ENCODE measurements around the gene PPP1R9A. TPM values are rescaled to one million over a fixed set of nuclear protein-coding genes. Genes with fewer than 3 reads are reported as not detected.

The PPP1R9A gene
- total RNA-seq, 1 donor from 2014 or later: 1.3 TPM

DNA sequence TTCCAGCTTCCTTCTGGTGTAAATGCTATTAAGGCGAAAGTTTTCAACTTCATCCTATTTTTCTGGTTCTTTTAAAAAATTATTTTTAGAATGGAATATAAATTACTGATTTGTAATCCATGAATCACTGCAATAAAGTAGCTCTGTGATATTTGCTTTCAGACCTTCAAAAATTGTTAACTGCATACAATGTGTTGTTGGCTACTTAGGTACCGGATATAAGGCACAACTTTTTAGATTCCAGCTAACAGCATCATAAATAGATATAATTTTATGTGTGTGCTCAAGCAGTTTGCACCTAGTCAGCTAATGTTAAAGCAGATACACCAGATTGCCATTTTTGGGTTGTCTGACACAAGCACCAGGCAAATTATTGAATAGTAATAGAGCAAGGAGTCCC is 358.2 kb downstream of the PPP1R9A start:
- POLR2A ChIA-PET: no interaction called here
- no peak for ATAC-seq (ENCODE audit: low read depth)
- H3K36me3 Mint-ChIP-seq (ENCODE audit: low read depth): no peaks in the 10 kb centered on the region

DNA sequence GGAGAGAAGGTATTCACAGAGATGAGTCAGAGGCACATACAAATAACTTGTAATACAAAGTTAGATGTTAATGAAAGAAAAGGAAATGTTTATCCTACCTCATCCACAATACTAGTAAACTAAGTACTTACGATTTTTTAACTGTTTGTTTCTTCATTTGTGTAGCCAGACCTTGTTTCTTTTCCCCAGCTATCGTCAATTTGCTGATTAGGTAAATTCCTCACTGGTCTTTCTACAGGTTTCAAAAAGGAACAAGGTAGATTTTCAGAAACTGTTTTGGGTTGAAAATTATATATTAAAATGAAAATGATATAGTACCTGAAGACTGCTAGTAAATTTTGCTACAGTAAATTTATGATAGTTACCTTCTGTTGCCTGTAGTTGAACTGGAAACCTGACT is 360.4 kb downstream of the PPP1R9A start:
- TF ChIP-seq, protein P1, sequence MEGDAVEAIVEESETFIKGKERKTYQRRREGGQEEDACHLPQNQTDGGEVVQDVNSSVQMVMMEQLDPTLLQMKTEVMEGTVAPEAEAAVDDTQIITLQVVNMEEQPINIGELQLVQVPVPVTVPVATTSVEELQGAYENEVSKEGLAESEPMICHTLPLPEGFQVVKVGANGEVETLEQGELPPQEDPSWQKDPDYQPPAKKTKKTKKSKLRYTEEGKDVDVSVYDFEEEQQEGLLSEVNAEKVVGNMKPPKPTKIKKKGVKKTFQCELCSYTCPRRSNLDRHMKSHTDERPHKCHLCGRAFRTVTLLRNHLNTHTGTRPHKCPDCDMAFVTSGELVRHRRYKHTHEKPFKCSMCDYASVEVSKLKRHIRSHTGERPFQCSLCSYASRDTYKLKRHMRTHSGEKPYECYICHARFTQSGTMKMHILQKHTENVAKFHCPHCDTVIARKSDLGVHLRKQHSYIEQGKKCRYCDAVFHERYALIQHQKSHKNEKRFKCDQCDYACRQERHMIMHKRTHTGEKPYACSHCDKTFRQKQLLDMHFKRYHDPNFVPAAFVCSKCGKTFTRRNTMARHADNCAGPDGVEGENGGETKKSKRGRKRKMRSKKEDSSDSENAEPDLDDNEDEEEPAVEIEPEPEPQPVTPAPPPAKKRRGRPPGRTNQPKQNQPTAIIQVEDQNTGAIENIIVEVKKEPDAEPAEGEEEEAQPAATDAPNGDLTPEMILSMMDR (IDR thresholded peaks at IDR 0.05): no peak
- no peaks in the 10 kb centered on the region for H3K27me3 Mint-ChIP-seq
- no peak overlapping the region for H3K4me3 Mint-ChIP-seq
- H3K36me3 Mint-ChIP-seq (ENCODE audit: low read depth): no peaks in the 10 kb centered on the region
- intact Hi-C loops (cut with micrococcal nuclease): no loop called here
- H3K4me1 Mint-ChIP-seq: no peaks in the 10 kb centered on the region
- no peak for ATAC-seq (ENCODE audit: low read depth)
- no peak overlapping the region for H3K27ac Mint-ChIP-seq
- CTCF ChIA-PET: no interaction called here
- H3K9me3 Mint-ChIP-seq: no peaks in the 10 kb centered on the region
- DNase-seq: no peak
- POLR2A ChIA-PET: no interaction called here

More for the DNA sequence above, 358.2 kb downstream of the PPP1R9A start:
- Mint-ChIP-seq H3K27me3 (no peaks in the 10 kb centered on the region), H3K4me1 (no peaks in the 10 kb centered on the region), H3K4me3 (no peak overlapping the region), H3K27ac (no peak overlapping the region), H3K9me3 (no peaks in the 10 kb centered on the region)
- CTCF ChIA-PET: no interaction called here
- TF ChIP-seq, protein P1 (IDR thresholded peaks at IDR 0.05): no peak
- intact Hi-C loops (cut with micrococcal nuclease): no loop called here
- DNase-seq: no peak

DNA sequence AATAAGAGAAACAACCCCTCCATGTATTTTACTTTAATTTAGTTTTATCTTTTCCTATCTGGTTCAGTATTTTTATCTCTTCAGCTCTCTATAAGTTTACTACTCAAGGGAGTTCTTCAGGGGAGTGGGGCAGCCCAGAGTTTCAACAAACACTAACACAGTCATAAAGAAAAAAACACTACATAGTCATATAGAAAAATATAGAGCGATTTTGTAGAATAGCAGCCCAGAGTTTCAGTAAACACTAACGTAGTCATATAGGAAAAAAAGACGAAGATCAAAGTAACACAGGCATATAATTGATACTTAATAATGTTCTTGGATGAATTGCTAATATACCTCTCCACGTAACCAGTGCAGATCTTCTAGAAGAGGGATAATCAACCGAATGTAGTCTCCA is 362.2 kb downstream of the PPP1R9A start:
- ATAC-seq (ENCODE audit: low read depth) (no peak), DNase-seq (no peak)
- POLR2A ChIA-PET: no interaction called here
- Mint-ChIP-seq H3K36me3 (ENCODE audit: low read depth) (no peaks in the 10 kb centered on the region), H3K9me3 (no peaks in the 10 kb centered on the region), H3K4me3 (no peak overlapping the region), H3K27ac (no peak overlapping the region), H3K27me3 (no peaks in the 10 kb centered on the region), H3K4me1 (no peaks in the 10 kb centered on the region)
- TF ChIP-seq, protein P1 (IDR thresholded peaks at IDR 0.05): no peak
- intact Hi-C loops (cut with micrococcal nuclease): no loop called here
- CTCF ChIA-PET: no interaction called here

DNA sequence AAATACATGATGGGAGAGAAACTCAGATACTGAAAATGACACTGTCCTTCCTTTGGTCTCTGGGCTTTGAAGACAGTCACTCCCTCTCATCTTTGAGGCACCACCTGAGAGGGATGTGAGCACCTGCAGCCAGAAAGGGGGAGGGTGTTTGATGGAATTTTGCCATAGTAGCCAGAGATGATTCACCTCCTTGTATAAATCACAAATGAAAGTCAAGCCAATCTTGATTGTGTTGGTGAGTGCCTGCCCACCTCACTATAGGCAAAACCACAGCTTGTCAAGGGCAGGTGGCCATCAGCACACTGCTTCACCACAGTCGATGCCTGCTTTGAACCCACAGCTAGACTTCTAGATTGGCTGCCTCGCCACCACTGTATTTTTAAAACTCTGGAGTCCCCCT is 368.7 kb downstream of the PPP1R9A start:
- Mint-ChIP-seq H3K27ac (no peak overlapping the region), H3K4me1 (no peaks in the 10 kb centered on the region), H3K4me3 (no peak overlapping the region), H3K9me3 (no peaks in the 10 kb centered on the region), H3K27me3 (no peaks in the 10 kb centered on the region), H3K36me3 (ENCODE audit: low read depth) (no peaks in the 10 kb centered on the region)
- ChIA-PET POLR2A (no interaction called here), CTCF (no interaction called here)
- intact Hi-C loops (cut with micrococcal nuclease): no loop called here
- no peak for ATAC-seq (ENCODE audit: low read depth)
- TF ChIP-seq, protein P1 (IDR thresholded peaks at IDR 0.05): no peak
- no peak for DNase-seq

DNA sequence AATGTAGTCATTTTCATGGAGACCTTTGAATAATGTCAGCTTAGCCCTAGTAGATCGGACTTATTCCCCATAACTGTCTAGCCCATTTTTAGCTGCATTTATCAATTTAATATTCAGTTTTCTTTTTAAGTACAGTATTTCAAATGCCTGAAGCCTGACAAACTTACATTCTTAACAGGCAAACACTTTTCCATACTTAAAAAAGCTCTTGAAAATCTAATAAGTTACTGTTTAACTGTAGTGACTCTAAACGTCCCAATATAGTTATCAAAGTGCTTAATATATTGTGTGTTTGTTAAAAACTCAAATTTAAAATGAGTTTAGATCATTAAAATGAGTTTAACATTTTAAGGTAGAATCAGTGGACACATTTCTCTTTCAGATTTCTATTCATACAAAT is 372.0 kb downstream of the PPP1R9A start:
- ATAC-seq (ENCODE audit: low read depth) (no peak), DNase-seq (no peak)
- intact Hi-C loops (cut with micrococcal nuclease): no loop called here
- CTCF ChIA-PET: no interaction called here
- TF ChIP-seq, protein P1 (IDR thresholded peaks at IDR 0.05): no peak
- H3K9me3 Mint-ChIP-seq: no peaks in the 10 kb centered on the region
- H3K27ac Mint-ChIP-seq: no peak overlapping the region
- POLR2A ChIA-PET: no interaction called here
- no peak overlapping the region for H3K4me3 Mint-ChIP-seq
- no peaks in the 10 kb centered on the region for H3K4me1 Mint-ChIP-seq
- no peaks in the 10 kb centered on the region for H3K36me3 Mint-ChIP-seq (ENCODE audit: low read depth)
- no peaks in the 10 kb centered on the region for H3K27me3 Mint-ChIP-seq

Measured in activated B cell treated with CpG ODN at 0.5 μM for 24 hours (primary cell).